Lung (tissue), 12 donors: ENCODE results near the gene NUB1. TPM values are rescaled to one million over a fixed set of nuclear protein-coding genes. Genes with fewer than 3 reads are reported as not detected.

Experiments
- ATAC-seq: fragments of 200-7000 bp; cut with Tn5 transposase; one replicate; pipeline ENCODE4 v1.9.1; 2020; ENCODE audit warnings: moderate number of reproducible peaks; ENCODE audit not compliant: insufficient read depth, low FRiP score
- DNase-seq, 3 donors: peaks; one replicate each; pipeline ENCODE4 v3.0.0-alpha.2; 2013 to 2017
- H3K27ac ChIP-seq, 2 donors: one replicate each; pipeline ENCODE4 v1.5.1; 2013; ENCODE audit warnings: mild to moderate bottlenecking in 2 of 2, moderate library complexity in 2 of 2, control low read depth in 1 of 2, inconsistent platforms in 1 of 2, low read depth in 1 of 2, low read length in 1 of 2
- H3K27me3 ChIP-seq, 3 donors: one replicate each; pipeline ENCODE4 v1.5.1; 2013; ENCODE audit warnings: low read length in 2 of 3; ENCODE audit not compliant: control insufficient read depth in 3 of 3, insufficient read depth in 3 of 3
- H3K36me3 ChIP-seq, 4 donors: one replicate each; pipeline ENCODE4 v1.5.1; 2013; ENCODE audit warnings: low read length in 4 of 4, mild to moderate bottlenecking in 1 of 4, moderate library complexity in 1 of 4; ENCODE audit not compliant: control insufficient read depth in 4 of 4, insufficient read depth in 4 of 4
- H3K4me1 ChIP-seq, 5 donors: one replicate each; pipeline ENCODE4 v1.5.1; 2013; ENCODE audit warnings: low read length in 5 of 5, mild to moderate bottlenecking in 2 of 5, moderate library complexity in 1 of 5; ENCODE audit not compliant: control insufficient read depth in 5 of 5, insufficient read depth in 5 of 5
- H3K4me3 ChIP-seq: one replicate; pipeline ENCODE4 v1.5.1; 2013; ENCODE audit warnings: mild to moderate bottlenecking, control low read depth, moderate library complexity
- H3K9ac ChIP-seq, 2 donors: one replicate each; pipeline ENCODE4 v1.5.1; 2013; ENCODE audit warnings: low read length in 2 of 2, control low read depth in 1 of 2; ENCODE audit not compliant: insufficient read depth in 1 of 2
- H3K9me3 ChIP-seq, 4 donors: one replicate each; pipeline ENCODE4 v1.5.1; 2013; ENCODE audit warnings: low read length in 3 of 4, mild to moderate bottlenecking in 1 of 4, moderate library complexity in 1 of 4; ENCODE audit not compliant: control insufficient read depth in 4 of 4, insufficient read depth in 3 of 4
- CTCF ChIP-seq: IDR thresholded peaks from 2 replicates; pipeline ENCODE4 v1.5.1; 2012; ENCODE audit warnings: mild to moderate bottlenecking; ENCODE audit errors: control extremely low read depth, extremely low read depth
- WGBS, 2 donors: extraction: QIAGEN DNeasy Blood & Tissue Kit; methylation state at CpG; one replicate each; pipeline ENCODE4 v1.1.7; 2013; 5-methylcytosine and 5-hydroxymethylcytosine counted together
- polyA plus RNA-seq, 2 donors: library from polyadenylated mRNA; stranded (reverse); fragments of 200-250 nt; gene quantifications; one replicate each; pipeline ENCODE4 v1.2.1, GENCODE V29; 2013
- total RNA-seq, 2 donors: library from RNA; depleted of rRNA in 1 of 2; stranded (reverse); fragments of >200 nt in 1 of 2; gene quantifications; one replicate each; pipeline ENCODE4 v1.2.1, GENCODE V29; 2014 to 2021
- donor health status: control.
- donor health status: control.
- donor health status: Bipolar disorder and iron deficiency.
- donor health status: healthy.
- donor health status: DM: yes; HTN: yes; CAD: no.

NUB1 gene
- total and polyA plus RNA-seq, 4 donors = 22.6 to 47.4 (median 34.6) TPM

- DNase-seq (no peak), ATAC-seq (no peak)
- 93 to 94% methylated on average over 24 of the region's 24 CpGs for WGBS, 2 donors
- H3K9me3 ChIP-seq = peaks cover 0 to 2% (median 0%) of the 10 kb centered on the region in 4 donors
- peaks cover 0 to 5% (median 0%) of the 10 kb centered on the region in 3 donors for H3K27me3 ChIP-seq
- H3K9ac ChIP-seq = no peak overlapping the region
- H3K4me3 ChIP-seq = no peak overlapping the region
- TF ChIP-seq CTCF = no peak
- no peak overlapping the region for H3K27ac ChIP-seq
- peaks cover 0 to 32% (median 14%) of the 10 kb centered on the region in 5 donors for H3K4me1 ChIP-seq
- peaks cover 0 to under 1% (median 0%) of the 10 kb centered on the region in 4 donors for H3K36me3 ChIP-seq
These were observed 64.7 kb downstream of the NUB1 start for GRCh38 chr7:151406051-151406875.

GRCh38 chr7:151406886-151407583 is 65.4 kb downstream of the NUB1 start:
- Histone ChIP-seq H3K4me1 (peaks cover 0 to 32% (median 14%) of the 10 kb centered on the region in 5 donors), H3K9me3 (peaks cover 0 to 2% (median 0%) of the 10 kb centered on the region in 4 donors), H3K27ac (no peak overlapping the region), H3K27me3 (peaks cover 0 to 5% (median 0%) of the 10 kb centered on the region in 3 donors), H3K9ac (no peak overlapping the region), H3K4me3 (no peak overlapping the region), H3K36me3 (no peaks in the 10 kb centered on the region)
- no peak for TF ChIP-seq CTCF
- DNase-seq (no peak), ATAC-seq (no peak)
- WGBS, 2 donors = 90 to 95% methylated on average over 9 of the region's 9 CpGs

GRCh38 chr7:151408498-151408838 is 66.9 kb downstream of the NUB1 start:
- WGBS, 2 donors = 82 to 84% methylated on average over 7 of the region's 7 CpGs
- no peak for TF ChIP-seq CTCF
- Histone ChIP-seq H3K36me3 (no peaks in the 10 kb centered on the region), H3K4me3 (no peak overlapping the region), H3K4me1 (peaks cover 0 to 31% (median 13%) of the 10 kb centered on the region in 5 donors), H3K9me3 (peaks cover 0 to 2% (median 0%) of the 10 kb centered on the region in 4 donors), H3K27ac (no peak overlapping the region), H3K27me3 (peaks cover 0 to 5% (median 0%) of the 10 kb centered on the region in 3 donors), H3K9ac (peak overlapping the region in 1 of 2 donors; percentile 59)
- DNase-seq = no peak
- ATAC-seq = no peak
